NCI-H2196 treated with DMSO at 0.1 percent for 48 hours (cell line): ENCODE results near the gene NLGN1.
"Not testable (repeated sequence)": the region's sequence is repeated elsewhere in the genome, so short reads cannot be mapped to it uniquely, and the experiment has no call there.

Source experiments
- DNase-seq: peaks from one replicate; lab custom pipeline; 2025; ENCODE audit not compliant: unreplicated experiment; lab: John Stamatoyannopoulos, UW

NLGN1 gene

DNA sequence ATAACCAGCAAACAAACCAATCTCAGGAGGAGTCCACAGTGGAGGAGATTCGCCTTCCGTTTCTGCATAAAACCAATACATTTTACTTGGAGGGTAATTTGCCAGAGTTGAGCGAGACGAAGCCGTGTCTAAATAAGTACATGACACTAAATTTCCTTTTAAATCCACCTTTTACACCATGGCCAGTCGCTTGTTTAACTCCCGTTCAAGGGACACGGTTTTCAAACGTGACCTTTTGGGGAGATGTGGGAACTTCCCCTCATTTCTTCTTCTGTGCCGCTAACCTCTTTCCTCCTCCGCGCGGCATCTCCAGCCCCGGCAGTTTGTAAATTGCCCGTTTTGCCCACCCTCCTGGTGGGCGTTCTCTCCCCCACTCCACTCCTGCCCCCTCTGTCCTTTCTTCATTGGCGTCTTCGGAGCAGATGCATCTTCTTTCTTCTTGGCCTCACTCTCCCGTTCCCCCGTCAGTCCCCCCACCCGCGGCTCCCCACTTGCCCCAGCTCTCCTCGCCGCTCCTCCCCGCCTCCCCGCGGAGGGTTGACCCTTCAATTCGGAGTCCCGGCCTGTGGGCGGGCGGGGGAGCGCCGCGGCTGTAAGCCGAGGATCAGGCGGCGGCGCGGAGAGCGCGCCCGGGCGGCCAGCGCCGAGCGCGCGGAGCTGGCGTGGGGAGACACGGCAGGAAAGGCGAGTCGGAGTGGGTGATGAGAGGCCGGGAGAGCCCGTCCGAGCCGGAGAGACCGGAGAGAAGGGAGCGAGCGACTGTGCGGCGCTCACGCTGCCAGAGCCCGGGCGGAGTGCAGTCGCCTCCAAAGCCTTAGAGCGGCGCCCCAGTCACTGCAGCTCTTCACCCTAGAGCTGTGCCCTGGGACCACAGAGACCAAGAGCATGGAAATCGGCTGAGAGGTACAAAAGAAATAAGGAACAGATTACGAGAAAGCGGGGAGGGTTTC lies at the start of gene NLGN1:
Gene NLGN1 (plus strand): TSS at position 584 of the 950 bp plus-strand sequence.
- DNase-seq: peak; percentile 70

DNA sequence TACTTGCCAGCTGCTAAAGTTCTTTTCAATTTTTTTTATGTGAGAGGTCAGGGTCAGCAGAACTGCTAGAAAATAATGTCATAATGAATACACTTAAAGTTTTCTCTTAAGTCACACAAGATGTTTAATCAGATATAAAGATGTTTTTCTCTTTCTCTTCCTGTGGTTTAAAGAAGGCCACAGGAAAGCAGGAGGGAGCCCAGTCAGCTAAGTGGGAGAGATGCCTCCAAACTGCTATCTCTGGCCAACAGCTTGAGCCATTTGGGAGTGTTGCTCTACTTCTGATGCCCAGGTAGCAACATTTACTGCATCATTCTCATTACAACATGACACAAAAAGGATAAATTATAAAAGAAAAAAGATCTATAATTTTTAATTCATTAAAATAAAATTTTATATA lies 45.7 kb upstream of the NLGN1 start:
- DNase-seq: no peak

DNA sequence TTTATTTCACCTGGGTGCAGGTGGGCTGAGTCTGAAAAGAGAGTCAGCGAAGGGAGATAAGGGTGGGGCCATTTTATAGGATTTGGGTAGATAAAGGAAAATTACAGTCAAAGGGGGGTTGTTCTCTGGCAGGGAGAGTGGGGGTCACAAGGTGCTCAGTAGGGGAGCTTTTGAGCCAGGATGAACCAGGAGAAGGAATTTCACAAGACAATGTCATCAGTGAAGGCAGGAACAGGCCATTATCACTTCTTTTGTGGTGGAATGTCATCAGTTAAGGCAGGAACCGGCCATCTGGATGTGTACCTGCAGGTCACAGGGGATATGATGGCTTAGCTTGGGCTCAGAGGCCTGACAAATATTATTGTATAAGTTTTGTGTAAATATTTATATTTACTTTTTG lies 44.4 kb upstream of the NLGN1 start:
- not testable (repeated sequence) for DNase-seq

DNA sequence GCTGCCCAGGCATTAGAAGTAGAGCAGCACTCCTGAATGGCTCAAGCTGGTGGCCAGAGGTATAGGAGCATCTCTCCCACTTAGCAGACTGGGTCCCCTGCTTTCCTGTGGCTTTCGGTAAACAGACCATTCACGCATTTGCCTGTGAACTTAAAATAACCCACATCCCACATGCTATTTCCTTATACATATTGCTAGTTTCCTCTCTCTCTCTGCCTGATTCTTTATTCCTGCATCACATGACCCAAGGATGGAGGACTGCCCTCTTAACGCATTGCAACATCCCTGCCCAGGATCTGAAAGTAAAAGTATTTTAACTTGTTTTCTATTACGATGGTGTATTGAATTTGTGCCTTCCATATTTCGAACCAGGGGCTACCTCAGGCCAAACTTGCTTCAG lies 43.4 kb upstream of the NLGN1 start:
- no peak for DNase-seq

DNA sequence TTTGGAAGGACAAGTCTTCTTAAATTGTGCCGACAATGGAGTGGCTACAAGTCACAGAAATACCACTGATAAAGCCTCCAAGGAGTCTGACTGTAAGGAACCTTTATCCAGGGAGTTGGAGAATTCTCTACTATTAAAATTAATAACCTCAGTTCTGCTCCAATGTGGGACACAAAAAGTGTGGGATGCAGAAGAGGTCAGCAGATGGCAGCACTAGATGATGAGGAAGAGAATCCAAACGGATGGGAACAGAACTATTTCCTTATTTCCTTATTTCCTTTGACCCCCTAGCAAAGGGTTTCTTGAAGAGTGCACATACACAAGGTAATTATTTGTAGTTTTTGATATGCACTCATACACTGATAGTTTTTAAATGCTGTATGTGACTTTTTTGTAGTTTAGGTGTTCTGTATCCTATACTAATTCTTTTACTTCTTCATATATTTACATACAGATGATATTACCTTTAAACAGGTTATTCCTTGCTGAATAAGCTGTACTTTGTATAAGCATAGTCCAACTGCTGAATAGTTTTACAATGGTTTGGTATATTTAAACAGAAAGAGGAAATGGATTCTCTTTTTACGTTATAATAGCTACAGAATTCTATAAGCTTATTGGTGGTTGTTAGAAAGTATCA lies 25.6 kb upstream of the NLGN1 start:
- DNase-seq: peak; percentile 6

DNA sequence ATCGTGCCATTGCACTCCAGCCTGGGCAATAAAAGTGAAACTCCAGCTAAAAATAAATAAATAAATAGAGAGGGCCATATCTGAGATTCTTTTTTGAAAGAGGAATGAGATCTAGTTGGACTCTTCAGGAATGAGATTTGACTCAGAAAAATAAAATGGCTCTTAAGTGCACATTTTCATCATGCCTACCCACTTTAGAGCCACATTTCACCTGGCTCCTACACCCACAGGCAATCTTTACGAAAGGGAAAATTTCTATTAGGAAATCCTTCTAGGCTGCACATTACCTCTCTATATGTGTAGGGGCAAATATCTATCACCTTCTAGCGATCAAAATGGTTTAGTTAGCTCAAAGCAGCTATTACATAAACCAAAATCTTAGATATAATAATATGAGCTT lies 16.9 kb upstream of the NLGN1 start:
- no peak for DNase-seq

DNA sequence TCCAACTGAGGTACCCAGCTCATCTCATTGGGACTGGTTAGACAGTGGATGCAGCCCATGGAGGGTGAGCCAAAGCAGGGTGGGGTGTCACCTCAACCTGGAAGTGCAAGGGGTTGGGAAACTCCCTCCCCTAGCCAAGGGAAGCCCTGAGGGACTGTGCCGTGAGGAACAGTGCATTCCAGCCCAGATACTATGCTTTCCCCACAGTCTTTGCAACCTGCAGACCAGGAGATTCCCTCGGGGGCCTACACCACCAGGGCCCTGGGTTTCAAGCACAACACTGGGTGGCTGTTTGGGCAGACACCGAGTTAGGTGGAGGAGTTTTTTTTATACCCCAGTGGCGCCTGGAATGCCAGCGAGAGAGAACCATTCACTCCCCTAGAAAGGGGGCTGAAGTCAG lies 15.6 kb upstream of the NLGN1 start:
- DNase-seq: not testable (repeated sequence)

DNA sequence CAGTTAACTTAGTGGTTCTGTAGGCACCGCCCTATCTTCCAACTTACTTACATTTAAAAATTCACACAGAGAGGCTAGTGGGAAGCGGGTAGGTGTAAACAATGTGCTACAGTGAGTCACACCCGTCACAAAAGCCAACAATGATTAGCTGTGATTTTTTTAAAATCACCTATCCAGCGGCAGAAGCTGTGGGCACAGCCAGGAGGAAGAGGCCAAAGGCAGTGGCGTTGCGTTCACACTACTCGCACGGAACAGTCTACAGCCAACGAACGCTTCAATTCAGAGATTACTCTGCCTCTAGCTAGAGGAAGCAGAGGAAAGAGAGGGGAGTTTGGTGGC lies 2.5 kb upstream of the NLGN1 start:
- DNase-seq: peak; percentile 91

DNA sequence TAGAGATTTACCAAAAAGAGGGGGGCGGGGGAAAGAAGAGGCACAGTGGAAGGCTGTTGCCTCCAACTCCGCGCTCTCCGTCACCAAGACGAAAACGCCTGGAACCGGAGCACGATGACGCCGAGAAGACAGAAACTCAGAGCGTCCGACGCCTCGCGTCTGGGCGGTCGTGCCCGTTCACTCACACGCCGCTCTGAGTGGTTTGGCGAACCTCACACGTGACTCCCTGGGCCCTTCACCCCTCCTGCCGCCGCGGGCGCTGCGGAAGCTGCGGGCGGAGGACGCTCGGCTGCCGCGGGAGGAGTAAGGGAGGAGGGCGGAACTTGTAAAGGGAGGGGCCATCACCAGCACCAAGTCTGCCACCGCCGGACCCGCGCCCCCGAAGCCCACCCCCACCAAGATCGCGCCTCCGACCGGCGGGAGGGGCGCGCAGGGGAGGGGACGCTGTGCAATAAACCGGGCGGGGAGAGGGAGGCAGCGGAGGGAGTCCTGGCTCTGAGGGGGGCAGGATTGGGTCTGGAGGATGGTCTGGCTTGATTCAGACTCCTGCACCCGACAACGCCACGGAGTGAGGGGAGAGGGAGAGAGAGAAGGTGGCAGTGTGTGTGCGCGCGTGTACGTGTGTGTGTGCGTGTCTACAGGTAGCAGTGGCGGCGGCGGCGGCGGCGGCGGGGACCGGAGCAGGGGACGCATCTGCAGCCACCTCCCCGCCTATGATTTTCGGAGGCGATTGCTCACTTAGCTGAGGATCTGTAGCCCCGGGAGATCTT lies 1.9 kb upstream of the NLGN1 start:
- DNase-seq: peak; percentile 96

DNA sequence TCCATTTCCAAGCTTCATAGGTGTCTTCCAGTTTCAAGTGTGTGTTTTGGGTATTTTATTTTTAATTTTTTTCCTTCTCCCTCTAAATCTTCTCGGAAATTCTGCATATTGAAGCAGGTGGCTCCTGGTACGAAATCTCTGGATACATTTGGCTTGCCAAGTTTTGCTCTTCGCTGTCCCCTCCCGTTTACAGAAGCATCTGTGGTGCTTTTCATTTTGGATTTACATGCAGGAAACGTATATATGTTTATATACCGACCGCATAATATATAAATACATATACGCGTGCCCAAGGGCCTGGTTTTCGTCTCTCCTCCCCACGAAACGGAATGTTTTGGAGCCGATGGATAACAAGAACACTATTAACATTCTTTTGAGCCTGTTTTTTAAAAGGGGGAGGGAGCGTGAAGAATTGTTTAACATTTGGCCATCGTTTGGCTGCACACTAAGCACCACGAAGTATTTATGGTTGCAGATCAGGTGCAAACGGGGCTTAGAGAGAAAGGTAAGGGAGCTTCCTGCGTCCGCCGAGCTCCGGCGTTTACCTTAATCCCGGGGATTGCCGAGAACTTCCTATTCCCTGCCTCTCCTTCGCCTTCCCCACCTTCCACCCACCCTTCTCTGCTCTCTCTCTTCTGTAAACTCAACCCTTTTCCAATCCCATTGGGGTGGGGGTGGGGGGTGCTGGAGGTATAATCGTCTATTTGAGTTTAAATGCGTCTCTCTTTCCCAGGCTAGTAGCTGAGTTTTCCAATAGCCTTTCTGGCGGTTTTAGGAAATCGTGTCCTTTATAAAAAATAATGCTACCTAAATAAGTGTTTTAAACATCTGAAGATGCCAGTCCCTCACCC lies 1.1 kb upstream of the NLGN1 start:
- DNase-seq: peak; percentile 47

DNA sequence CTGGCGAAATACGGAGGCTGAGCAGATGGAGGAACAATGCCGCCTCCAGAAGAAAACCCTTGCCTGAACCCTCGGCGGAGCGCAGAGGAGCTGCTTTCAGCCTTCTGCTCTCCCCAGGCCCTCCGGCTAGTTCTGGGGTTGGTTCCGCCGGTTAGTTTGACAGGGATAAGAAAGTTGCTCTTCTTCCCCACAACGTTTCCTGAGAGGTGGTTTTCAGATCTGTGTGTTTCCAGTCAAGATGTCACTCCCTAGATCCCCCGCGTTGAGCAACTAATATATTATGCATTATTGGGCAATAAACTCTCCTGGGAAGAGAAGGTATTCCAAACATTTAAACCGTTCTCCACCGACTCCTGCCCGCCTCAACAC lies 551 bp downstream of the NLGN1 start:
- DNase-seq: no peak

DNA sequence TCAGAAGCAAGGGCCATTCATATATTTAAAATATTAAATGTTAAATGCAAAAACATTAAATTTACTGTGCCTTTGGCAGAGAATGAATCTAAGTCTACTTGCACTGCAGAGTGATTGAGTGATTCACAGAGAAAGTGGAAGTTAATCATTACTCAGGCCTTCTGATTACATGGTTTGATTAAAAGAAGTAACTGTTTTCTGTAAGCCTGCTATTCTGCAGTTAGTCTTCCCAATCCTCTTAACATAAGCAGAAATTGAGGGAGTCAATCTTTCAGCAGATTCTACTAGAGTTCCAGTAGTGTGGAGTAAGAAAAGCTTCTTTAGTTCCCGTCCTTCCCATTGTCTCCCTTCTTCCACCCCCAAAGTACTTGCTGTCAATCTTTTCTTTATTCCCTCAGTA lies 1.5 kb downstream of the NLGN1 start:
- no peak for DNase-seq

DNA sequence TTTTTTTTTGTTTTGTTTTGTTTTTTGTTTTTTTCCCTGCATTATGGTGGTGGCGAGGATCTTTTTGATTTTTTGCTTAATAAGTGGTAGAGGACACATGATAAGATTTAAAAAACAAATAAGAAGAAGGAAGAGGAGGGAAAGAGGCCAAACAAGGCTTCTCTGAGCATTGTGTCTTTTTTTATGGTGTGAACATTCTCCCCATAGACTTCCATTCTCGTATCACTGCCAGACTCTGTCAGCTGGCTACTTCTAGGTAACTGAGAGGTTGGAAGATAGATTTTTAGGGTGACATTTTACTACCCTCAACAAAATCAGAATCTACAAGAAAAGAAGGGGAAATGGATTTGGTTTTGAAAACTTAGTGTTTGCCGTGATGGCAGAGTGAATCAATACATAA lies 3.8 kb downstream of the NLGN1 start:
- no peak for DNase-seq

DNA sequence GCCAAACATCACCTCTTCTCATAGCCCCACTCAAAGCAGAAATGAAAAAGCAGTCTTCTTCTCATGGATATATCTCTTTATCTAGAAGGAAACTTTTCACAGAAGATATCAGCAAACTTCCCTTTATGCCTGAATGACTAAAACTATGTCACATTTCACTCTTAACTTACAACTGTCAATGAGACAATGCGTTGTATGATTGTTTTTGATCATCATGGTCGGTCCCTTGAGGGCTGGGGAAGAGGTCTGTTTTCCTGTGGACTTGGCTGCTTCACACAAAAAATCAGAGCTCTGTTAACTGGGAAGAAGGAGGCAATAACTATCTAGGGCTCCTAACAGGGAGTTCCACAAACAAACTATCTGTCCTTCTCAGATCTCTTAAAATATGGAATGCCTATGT lies 5.1 kb downstream of the NLGN1 start:
- DNase-seq: no peak

DNA sequence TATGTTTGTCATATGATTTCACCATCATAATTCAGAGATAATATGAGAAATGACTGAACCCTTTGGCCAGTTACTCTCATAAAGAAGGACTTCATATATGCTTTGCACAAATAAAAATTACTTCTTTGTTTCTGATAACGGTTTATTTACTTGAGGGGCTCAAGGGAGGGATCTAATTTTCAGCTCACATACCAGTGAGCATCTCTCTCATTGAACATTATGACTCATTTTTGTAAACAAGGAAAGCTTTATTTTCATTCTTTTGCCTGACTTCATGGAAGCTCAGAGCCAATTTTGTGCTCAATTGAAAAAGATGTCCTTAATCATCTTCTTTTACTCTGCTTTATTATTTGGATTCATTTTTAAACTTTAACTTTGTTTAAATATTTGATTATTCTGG lies 5.8 kb downstream of the NLGN1 start:
- no peak for DNase-seq

DNA sequence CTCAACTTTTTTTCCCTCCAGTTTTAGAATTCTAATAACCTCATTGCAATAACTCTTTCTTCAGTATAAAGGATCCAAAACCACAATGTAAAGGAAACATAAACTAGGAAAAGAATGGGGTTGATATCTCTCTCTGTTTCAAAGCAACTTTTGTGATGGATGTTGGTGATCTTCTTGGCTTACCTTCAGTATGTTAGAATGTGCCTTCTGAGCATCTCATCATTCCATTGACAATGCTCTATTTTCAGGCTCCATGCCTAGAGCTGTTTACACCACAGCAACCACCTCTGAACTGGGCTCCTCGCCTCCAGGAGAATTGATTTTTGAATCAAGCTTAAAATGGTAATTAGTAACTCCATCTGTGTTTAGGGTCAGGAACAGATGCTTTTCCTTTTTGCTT lies 6.6 kb downstream of the NLGN1 start:
- no peak for DNase-seq

DNA sequence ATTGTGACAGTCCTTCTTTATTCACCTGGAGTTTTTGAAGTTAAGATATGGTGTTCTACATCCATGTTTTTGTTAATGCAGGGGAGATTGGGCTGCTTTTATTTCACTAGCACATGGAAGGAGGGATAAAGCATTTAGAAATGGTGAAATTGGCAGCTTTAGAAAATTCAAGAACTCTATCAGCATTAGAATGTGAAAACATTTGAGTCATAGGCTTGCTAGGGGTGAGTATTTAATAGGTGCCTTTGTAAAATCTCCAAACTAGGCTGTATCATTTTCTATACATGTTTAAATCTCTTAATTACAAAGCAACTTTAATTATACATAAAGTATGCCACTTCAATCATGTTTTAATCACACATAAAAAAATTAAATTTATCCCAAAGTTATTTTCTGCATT lies 12.9 kb downstream of the NLGN1 start:
- DNase-seq: no peak

DNA sequence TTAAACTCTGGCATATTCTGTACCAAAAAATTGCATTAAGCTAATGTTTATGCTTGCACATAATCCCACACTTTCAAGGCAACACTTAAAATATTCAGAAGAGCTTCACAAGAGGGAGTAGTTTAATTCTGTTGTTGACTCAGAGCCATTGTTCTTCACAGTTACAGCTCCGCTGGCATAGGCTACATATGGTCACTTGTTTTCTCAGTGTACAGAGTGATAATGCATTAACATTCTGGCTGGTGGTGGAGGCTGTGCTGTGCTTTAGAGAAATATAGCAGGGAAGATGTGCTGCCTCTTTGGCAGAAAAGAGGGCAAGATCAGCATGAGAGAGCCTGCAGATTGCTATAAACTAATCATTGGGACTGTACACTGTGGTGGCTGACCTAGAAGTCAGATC lies 13.3 kb downstream of the NLGN1 start:
- DNase-seq: no peak

DNA sequence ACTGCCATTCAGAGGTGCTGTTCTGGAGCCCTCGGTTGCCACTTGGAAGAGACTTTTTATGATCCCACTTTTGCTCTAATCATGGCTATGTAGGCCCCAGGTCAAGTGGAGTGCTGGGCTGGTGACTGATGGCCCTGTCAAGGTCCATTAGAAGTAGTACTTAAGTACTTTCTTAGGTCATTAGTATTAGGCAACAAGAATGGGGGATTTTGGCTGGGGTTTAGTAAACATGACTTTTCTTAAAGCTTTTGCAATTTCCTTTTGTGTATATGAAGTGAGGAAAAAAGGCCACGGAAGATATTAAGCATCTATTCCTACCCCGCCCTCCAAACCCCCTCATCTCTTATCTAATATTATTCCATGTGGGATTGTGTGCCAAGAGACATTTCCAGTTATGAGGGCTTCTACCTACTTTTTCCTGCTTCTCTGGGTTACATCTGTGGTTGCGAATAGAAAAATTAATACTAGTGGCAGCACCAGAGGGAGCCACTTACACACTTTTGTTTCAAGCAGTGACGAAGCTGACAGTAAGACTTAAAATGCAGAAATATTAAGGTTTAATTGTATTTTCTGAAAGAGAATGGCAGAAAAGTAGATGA lies 13.9 kb downstream of the NLGN1 start:
- DNase-seq: peak; percentile 47

DNA sequence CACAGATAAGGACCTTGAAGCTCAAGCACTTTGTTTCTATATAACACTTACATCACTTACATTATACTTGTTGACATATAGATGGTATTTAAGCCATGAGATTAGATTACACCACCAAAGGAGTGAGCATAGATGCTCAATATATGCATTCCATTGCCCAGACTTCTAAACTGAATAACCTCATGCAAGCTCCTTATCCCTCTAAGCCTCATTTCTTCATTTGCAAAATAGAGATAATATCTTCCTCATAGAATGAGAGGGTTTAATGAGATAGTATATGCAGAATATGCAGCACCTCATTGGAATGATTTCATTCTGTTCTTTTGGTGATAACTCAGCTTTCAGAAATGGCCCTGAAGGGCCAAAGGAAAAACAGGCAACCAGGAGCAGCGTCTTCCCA lies 18.5 kb downstream of the NLGN1 start:
- DNase-seq: no peak

DNA sequence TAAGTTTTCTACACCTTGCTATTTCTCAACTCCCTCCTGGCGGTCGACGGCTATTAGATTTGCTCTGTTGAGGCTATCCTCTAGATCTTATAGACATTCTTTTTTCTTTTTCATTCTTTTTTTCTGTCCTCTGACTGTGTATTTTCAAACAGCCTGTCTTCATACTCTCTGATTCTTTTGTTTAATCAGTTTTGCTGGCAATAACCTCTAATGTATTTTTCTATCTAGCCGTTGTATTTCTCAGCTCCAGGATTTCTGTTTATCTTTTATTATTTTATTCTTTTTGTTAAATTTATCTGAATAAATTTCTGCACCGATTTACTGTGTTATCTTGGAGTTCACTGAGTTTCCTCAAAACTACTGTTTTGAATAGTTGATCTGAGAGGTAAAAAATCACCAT lies 31.5 kb downstream of the NLGN1 start:
- no peak for DNase-seq
